Epithelial cell of esophagus (primary cell): ENCODE data around the gene NFYC.

ENCODE experiments used
- DNase-seq: peaks from one replicate; pipeline ENCODE4 v3.0.0; 2010; ENCODE audit warnings: low read depth
- H3K4me3 ChIP-seq: 2 replicates; pipeline ENCODE4 v1.5.1; 2011; ENCODE audit warnings: mild to moderate bottlenecking, low read length, control low read depth
- TF ChIP-seq, protein P1 (sequence below): IDR thresholded peaks from 2 replicates; pipeline ENCODE4 v1.5.1; 2011; ENCODE audit warnings: low read depth, mild to moderate bottlenecking, low read length, control low read depth, inconsistent platforms; ENCODE audit not compliant: insufficient read depth; ENCODE audit errors: missing control alignments

NFYC gene

DNA sequence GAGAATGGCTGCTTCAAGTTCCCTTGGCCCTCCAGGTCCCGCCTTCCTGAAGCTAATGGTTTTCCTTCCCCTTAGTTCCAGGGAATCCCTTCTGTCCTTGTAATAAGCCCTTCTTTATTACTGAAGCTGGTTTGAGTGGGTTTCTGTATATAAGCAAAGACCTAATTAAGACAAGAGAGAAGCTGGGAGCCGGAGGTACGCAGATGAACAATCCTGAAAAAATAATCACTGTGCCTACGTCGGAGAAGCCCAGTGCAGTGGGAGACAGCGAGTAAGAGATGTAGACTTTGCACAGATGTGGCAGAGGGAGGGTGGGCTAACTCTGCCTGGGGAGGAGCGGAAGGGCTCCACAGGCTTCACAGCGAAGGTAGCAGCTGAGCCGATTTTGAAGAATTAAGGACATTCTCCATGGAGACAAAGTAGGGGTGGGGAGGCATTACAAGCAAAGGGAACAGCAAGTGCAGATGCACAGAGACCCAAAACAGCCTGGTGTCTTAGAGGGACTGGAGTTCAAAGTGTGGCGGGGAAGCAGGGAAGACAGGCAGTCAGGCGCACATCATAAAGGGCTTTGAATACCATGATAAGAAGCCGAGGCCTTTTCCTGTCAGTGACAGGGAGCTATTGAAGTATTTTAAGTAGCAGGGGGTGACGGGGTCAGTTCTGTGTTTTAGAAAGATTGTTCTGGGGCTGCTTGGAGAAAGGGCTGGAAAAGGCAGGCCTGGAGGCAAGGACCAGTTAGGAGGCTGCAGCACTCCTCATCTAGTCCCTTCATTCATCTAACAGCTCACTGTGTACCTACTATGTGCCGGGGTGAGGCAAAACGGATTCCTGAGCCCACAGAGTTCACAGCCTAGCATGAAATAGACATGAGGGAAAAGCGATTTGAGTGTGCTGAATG, 32.5 kb upstream of the NFYC start:
- DNase-seq: no peak
- TF ChIP-seq, protein P1, sequence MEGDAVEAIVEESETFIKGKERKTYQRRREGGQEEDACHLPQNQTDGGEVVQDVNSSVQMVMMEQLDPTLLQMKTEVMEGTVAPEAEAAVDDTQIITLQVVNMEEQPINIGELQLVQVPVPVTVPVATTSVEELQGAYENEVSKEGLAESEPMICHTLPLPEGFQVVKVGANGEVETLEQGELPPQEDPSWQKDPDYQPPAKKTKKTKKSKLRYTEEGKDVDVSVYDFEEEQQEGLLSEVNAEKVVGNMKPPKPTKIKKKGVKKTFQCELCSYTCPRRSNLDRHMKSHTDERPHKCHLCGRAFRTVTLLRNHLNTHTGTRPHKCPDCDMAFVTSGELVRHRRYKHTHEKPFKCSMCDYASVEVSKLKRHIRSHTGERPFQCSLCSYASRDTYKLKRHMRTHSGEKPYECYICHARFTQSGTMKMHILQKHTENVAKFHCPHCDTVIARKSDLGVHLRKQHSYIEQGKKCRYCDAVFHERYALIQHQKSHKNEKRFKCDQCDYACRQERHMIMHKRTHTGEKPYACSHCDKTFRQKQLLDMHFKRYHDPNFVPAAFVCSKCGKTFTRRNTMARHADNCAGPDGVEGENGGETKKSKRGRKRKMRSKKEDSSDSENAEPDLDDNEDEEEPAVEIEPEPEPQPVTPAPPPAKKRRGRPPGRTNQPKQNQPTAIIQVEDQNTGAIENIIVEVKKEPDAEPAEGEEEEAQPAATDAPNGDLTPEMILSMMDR: no peak
- no peak overlapping the region for H3K4me3 ChIP-seq

DNA sequence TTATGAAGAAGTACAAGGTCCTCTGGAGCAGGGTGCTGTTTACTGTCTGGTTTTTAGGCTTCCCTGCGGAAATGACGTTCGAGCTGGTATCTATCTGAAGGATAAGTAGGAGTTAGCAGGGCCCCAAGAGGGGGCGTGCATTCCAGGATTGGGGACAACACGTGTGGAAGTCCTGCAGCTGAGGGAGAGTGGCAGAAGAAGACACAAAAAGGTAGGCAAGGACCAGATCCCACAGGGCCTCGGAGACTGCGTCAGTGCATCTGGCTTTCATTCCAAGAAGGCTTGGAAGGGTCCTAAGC, 31.9 kb upstream of the NFYC start:
- no peak overlapping the region for H3K4me3 ChIP-seq
- TF ChIP-seq, protein P1: no peak
- no peak for DNase-seq

DNA sequence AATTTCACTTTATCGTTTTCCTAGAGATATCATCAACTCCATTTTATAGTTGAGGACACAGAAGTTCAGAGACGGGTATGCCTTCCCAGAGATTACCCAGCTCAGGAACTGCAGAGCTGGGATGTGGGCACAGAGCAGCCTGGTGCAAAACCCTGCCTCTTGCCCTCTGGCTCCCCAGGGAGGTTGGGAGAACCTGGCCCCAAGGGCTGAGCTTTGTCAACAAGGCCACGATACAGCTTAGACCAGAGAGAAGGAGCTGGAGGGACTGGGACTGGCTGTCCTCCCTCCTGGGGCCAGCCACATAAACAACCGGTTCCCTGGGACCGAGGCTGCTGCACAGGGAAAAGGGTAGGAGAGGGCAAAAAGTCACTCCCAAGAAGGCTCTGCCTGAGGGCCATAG, 29.8 kb upstream of the NFYC start:
- DNase-seq: no peak
- TF ChIP-seq, protein P1: no peak
- H3K4me3 ChIP-seq: no peak overlapping the region

DNA sequence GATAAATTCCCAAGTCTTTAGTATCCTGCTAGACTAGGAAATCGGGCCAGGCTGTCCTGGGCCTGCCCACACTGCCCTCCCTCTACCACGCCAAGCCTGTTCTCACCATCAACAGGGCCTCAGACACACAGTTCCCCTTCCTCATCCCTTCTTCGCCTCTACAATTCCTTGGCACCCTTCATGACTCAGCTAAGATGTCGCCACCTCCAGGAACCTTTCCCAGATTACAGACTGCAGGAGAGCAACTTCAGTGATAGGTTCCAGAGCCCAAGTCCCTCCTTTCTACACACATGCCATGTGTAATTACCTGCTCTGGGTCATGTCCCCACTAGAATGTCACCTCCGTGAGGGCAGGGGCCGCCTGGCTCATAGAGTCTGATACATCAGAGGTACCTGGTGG, 29.4 kb upstream of the NFYC start:
- H3K4me3 ChIP-seq: no peak overlapping the region
- DNase-seq: peak; percentile 40
- TF ChIP-seq, protein P1: no peak

DNA sequence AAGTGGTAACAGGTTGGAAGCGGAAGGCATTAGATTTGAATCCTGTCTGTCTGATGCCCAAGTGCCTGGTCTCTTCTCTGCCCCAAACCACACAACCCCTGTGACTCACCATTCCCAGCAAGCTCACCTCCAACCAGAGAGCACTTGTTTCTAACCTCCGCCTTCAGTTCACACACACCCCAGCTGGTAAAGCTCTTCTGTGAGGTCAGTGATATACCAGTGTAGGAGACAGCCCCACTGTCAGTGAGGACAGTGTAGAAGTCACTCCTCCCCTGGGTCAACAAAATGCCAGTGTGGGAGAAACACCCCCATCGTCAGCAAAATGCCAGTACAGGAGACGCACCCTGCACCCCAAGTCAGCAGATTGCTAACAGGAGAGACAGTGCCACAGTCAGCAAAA, 28.6 kb upstream of the NFYC start:
- TF ChIP-seq, protein P1: no peak
- DNase-seq: peak; percentile 57
- H3K4me3 ChIP-seq: no peak overlapping the region

DNA sequence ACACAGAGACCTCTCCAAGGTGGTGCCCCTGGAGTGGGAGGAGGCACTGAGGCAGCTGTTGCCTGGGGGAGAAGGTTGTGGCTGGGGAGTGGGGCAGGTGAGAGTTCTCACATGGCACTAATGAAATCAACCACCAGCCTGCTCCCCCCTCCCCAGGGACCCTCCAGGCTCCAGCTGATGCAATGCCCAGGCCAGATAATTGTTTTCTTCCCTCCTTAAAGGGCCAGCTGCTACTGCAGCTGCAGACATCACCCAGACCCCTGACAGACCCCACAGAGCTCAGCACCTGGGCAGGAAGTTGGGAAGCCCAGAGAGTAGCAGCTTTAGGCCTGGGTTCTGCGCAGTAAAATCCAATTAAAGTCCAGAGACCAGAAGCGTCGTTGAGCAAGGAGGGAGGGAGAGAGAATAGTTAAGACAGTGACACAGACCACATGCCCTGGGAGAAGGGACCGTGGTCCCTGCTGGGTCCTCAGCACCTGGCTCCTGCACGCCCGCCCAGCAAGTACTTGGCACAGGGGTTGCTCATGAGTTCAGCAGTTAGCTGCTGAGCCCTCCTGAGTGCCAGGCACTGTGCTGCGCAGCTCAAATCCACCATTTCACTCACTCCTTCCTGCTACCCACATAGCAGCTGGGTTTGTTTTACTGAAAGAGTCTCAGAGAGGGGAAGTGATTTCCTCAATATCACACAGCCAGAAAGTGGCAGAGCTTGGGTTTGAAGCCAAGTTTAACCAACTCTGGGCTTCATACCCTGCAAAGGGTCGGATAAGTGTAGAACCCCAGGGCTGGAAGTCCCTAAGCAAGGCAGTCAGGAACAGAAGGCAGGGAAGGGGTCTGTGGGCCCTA, 28.0 kb upstream of the NFYC start:
- DNase-seq: no peak
- TF ChIP-seq, protein P1: no peak
- no peak overlapping the region for H3K4me3 ChIP-seq
